Sigmoid colon (tissue), 7 donors: Measurements from ENCODE around the gene CTSE. TPM values are rescaled to one million over a fixed set of nuclear protein-coding genes. Genes with fewer than 3 reads are reported as not detected.
A peak's percentile ranks its signal among the peaks of the same experiment; 100 is the strongest.

Source experiments
- DNase-seq: peaks from one replicate; pipeline ENCODE4 v3.0.0-alpha.2; 2019
- H3K27ac ChIP-seq, 4 donors: fragments of 200-600 bp; sonication (generic); one replicate each; pipeline ENCODE4 v1.5.1; 2016 to 2019; ENCODE audit warnings: mild to moderate bottlenecking in 1 of 4
- H3K27me3 ChIP-seq, 3 donors: fragments of 200-600 bp; sonication (generic); one replicate each; pipeline ENCODE4 v1.5.1; 2019; ENCODE audit warnings: mild to moderate bottlenecking in 1 of 3
- H3K36me3 ChIP-seq, 4 donors: fragments of 200-600 bp; sonication (generic); one replicate each; pipeline ENCODE4 v1.5.1; 2016 to 2019
- H3K4me1 ChIP-seq, 4 donors: fragments of 200-600 bp; sonication (generic); one replicate each; pipeline ENCODE4 v1.5.1; 2017 to 2019
- H3K4me3 ChIP-seq, 4 donors: fragments of 200-600 bp; sonication (generic); one replicate each; pipeline ENCODE4 v1.5.1; 2017 to 2019; ENCODE audit warnings: mild to moderate bottlenecking in 2 of 4, moderate library complexity in 1 of 4
- H3K9me3 ChIP-seq, 4 donors: fragments of 200-600 bp in 3 of 4; sonication (generic) in 3 of 4; one replicate each; pipeline versions ENCODE4 v1.5.1 to v1.6.1; 2013 to 2019
- EP300 ChIP-seq, 4 donors: sonication (generic); formaldehyde crosslinking; IDR thresholded peaks; one replicate each; pipeline ENCODE4 v1.6.1; 2017; ENCODE audit warnings: antibody characterized with exemption in 4 of 4
- POLR2A ChIP-seq, 2 donors: fragments of 450-650 bp; IDR thresholded peaks; one replicate each; pipeline ENCODE4 v1.6.1; 2016; ENCODE audit warnings: antibody characterized with exemption in 2 of 2, mild to moderate bottlenecking in 2 of 2, moderate library complexity in 2 of 2
- POLR2AphosphoS5 ChIP-seq, 4 donors: sonication (generic); formaldehyde crosslinking; IDR thresholded peaks; one replicate each; pipeline ENCODE4 v1.6.1; 2017; ENCODE audit warnings: antibody characterized with exemption in 4 of 4
- WGBS, 2 donors: extraction: QIAGEN DNeasy Blood & Tissue Kit; methylation state at CpG; one replicate each; pipeline ENCODE4 v1.1.7; 2013; 5-methylcytosine and 5-hydroxymethylcytosine counted together
- intact Hi-C: fragments of 100-400 bp; cut with DNase I; formaldehyde crosslinking; loops from one replicate; pipeline ENCODE4 v1.15.1; 2023
- polyA plus RNA-seq, 3 donors: library from polyadenylated mRNA; stranded (reverse); fragments of 200-250 nt; gene quantifications; one replicate each; pipeline ENCODE4 v1.2.3, GENCODE V29; 2013
- total RNA-seq, 4 donors: library from RNA; depleted of rRNA; stranded (reverse); fragments of >200 nt; gene quantifications; one replicate each; pipeline ENCODE4 v1.1.0, GENCODE V29; 2016
- TF ChIP-seq, protein P1 (sequence below), 4 experiments: fragments of 450-650 bp in 3 of 4; fragments of 200-600 bp in 1 of 4; IDR thresholded peaks; one replicate each; pipeline ENCODE4 v1.5.1; 2016 to 2019; ENCODE audit warnings: antibody characterized with exemption in 4 of 4, mild to moderate bottlenecking in 3 of 4, moderate library complexity in 2 of 4
- donor health status: healthy with polysubstance abuse.
- donor health status: Bipolar disorder and iron deficiency.
- donor health status: healthy.

The CTSE gene
- total and polyA plus RNA-seq, 7 donors, result 4.4 to 9.0 (median 8.6) TPM; not detected in 4

DNA sequence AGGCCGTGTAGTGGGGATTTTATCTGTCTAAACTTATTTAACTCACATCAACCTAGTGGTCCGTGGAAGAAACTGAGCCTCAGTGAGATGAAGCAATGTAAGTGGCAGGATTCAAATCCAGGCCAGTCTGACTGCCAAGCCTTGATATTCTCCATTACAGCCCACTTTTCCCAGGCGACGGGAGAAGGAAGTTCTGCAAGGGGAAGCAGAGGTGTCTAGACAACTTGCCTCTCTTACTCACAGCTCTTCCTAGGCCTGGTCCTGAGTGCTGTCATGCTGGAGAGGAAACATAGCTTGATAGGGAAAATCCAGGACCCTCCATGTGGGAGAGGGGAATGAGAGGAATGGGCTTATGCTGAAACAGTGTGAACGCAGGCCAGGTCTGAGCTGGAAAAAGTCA is 9.1 kb downstream of the CTSE start:
- Histone ChIP-seq H3K4me1 (no peaks in the 10 kb centered on the region), H3K9me3 (no peaks in the 10 kb centered on the region), H3K4me3 (no peak overlapping the region), H3K36me3 (no peaks in the 10 kb centered on the region), H3K27ac (no peak overlapping the region), H3K27me3 (no peaks in the 10 kb centered on the region)
- no peak for TF ChIP-seq EP300 (IDR thresholded peaks at IDR 0.05)
- no peak for TF ChIP-seq POLR2AphosphoS5 (IDR thresholded peaks at IDR 0.05)
- TF ChIP-seq, protein P1, sequence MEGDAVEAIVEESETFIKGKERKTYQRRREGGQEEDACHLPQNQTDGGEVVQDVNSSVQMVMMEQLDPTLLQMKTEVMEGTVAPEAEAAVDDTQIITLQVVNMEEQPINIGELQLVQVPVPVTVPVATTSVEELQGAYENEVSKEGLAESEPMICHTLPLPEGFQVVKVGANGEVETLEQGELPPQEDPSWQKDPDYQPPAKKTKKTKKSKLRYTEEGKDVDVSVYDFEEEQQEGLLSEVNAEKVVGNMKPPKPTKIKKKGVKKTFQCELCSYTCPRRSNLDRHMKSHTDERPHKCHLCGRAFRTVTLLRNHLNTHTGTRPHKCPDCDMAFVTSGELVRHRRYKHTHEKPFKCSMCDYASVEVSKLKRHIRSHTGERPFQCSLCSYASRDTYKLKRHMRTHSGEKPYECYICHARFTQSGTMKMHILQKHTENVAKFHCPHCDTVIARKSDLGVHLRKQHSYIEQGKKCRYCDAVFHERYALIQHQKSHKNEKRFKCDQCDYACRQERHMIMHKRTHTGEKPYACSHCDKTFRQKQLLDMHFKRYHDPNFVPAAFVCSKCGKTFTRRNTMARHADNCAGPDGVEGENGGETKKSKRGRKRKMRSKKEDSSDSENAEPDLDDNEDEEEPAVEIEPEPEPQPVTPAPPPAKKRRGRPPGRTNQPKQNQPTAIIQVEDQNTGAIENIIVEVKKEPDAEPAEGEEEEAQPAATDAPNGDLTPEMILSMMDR (IDR thresholded peaks at IDR 0.05), result no peak
- 91 to 92% methylated on average over 5 of the region's 5 CpGs for WGBS, 2 donors
- DNase-seq, result no peak
- intact Hi-C loops, result no loop called here

- DNase-seq, result no peak
- H3K27ac ChIP-seq, result no peak overlapping the region
- no peaks in the 10 kb centered on the region for H3K36me3 ChIP-seq
- WGBS, 2 donors, result 68 to 91% methylated on average over 6 of the region's 6 CpGs
- H3K4me3 ChIP-seq, result no peak overlapping the region
- intact Hi-C loops, result no loop called here
- H3K4me1 ChIP-seq, result no peaks in the 10 kb centered on the region
- TF ChIP-seq EP300 (IDR thresholded peaks at IDR 0.05) (no peak), POLR2A (IDR thresholded peaks at IDR 0.05) (no peak), POLR2AphosphoS5 (IDR thresholded peaks at IDR 0.05) (no peak)
- TF ChIP-seq, protein P1 (IDR thresholded peaks at IDR 0.05), result no peak
- H3K9me3 ChIP-seq, result no peaks in the 10 kb centered on the region
- no peaks in the 10 kb centered on the region for H3K27me3 ChIP-seq
Observed at GRCh38 chr1:206013026-206013795, 10.5 kb downstream of the CTSE start.

- H3K4me1 ChIP-seq, result no peaks in the 10 kb centered on the region
- intact Hi-C loops, result no loop called here
- peak; percentile 86 for DNase-seq
- H3K27ac ChIP-seq, result no peak overlapping the region
- TF ChIP-seq, protein P1 (IDR thresholded peaks at IDR 0.05), result no peak
- TF ChIP-seq POLR2AphosphoS5 (IDR thresholded peaks at IDR 0.05) (peak in 1 of 4 donors; percentile 17), POLR2A (IDR thresholded peaks at IDR 0.05) (no peak), EP300 (IDR thresholded peaks at IDR 0.05) (no peak)
- no peaks in the 10 kb centered on the region for H3K27me3 ChIP-seq
- WGBS, 2 donors, result 38 to 41% methylated on average over 17 of the region's 17 CpGs
- no peak overlapping the region for H3K4me3 ChIP-seq
- H3K9me3 ChIP-seq, result no peaks in the 10 kb centered on the region
- H3K36me3 ChIP-seq, result no peaks in the 10 kb centered on the region
Observed at GRCh38 chr1:206012086-206012859, 11.4 kb downstream of the CTSE start.

DNA sequence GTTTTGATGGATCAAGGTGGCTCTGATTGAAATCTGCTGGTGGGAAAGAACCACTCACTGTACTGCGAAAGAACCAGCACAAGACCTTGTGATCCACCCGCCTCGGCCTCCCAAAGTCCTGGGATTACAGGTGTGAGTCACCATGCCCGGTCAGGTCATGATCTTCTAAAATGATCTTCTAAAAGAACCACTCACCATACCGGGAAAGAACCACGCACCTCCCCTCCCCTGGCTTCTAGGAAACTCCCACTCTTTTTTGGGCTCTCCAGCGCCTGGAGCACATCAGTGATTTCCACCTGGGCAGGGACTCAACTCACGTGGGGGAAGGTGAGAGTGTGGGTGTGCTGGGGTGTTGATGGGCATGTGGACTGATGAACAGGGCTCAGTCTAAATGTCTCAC is 12.6 kb downstream of the CTSE start:
- H3K36me3 ChIP-seq, result no peaks in the 10 kb centered on the region
- no peaks in the 10 kb centered on the region for H3K4me1 ChIP-seq
- no peak for TF ChIP-seq POLR2AphosphoS5 (IDR thresholded peaks at IDR 0.05)
- no peak for TF ChIP-seq EP300 (IDR thresholded peaks at IDR 0.05)
- TF ChIP-seq, protein P1 (IDR thresholded peaks at IDR 0.05), result no peak
- TF ChIP-seq POLR2A (IDR thresholded peaks at IDR 0.05), result no peak
- no peaks in the 10 kb centered on the region for H3K9me3 ChIP-seq
- no peak for DNase-seq
- 92 to 93% methylated on average over 8 of the region's 8 CpGs for WGBS, 2 donors
- no peak overlapping the region for H3K4me3 ChIP-seq
- intact Hi-C loops, result no loop called here
- no peak overlapping the region for H3K27ac ChIP-seq
- no peaks in the 10 kb centered on the region for H3K27me3 ChIP-seq
